Brain microvascular endothelial cell (primary cell): Measurements from ENCODE around the gene TPSAB1.
"Not testable (repeated sequence)": the region's sequence is repeated elsewhere in the genome, so short reads cannot be mapped to it uniquely, and the experiment has no call there.

Experiments
- DNase-seq: peaks from one replicate; pipeline ENCODE4 v3.0.0-alpha.2; 2020
- H3K27ac ChIP-seq: fragments of 250-450 bp; sonication (Bioruptor Pico); 2 replicates; pipeline ENCODE4 v1.5.1; 2020; ENCODE audit warnings: mild to moderate bottlenecking, moderate library complexity
- H3K27me3 ChIP-seq: fragments of 250-450 bp; sonication (Bioruptor Pico); replicated peaks from 2 replicates; pipeline ENCODE4 v1.5.1; 2020; ENCODE audit warnings: mild to moderate bottlenecking
- H3K36me3 ChIP-seq: fragments of 250-450 bp; sonication (Bioruptor Pico); replicated peaks from 2 replicates; pipeline ENCODE4 v1.5.1; 2020; ENCODE audit warnings: mild to moderate bottlenecking
- H3K4me3 ChIP-seq: 2 replicates; pipeline ENCODE4 v1.5.1; 2011; ENCODE audit warnings: low read depth, mild to moderate bottlenecking, control low read depth, low read length, moderate library complexity
- CTCF ChIP-seq: IDR thresholded peaks from 2 replicates; pipeline ENCODE4 v1.5.1; 2011; ENCODE audit warnings: low read depth, mild to moderate bottlenecking, moderate library complexity, low read length, control low read depth, inconsistent platforms; ENCODE audit errors: missing control alignments
- in situ Hi-C: cut with HindIII; loops from 2 replicates; pipeline ENCODE4 v1.10.0; 2017; ENCODE audit warnings: low sequenced_read_pairs, low pct_ligation_motif_present

TPSAB1 gene

GRCh38 chr16:1237990-1238389 lies 2.5 kb upstream of the TPSAB1 start:
- DNase-seq, result no peak
- no peak overlapping the region for H3K4me3 ChIP-seq
- H3K27me3 ChIP-seq, result no peaks in the 10 kb centered on the region
- TF ChIP-seq CTCF, result no peak
- H3K27ac ChIP-seq, result no peak overlapping the region
- H3K36me3 ChIP-seq, result no peaks in the 10 kb centered on the region
- in situ Hi-C loops, result no loop called here

GRCh38 chr16:1238909-1239308 lies 1.6 kb upstream of the TPSAB1 start:
- DNase-seq, H3K27me3 ChIP-seq, in situ Hi-C loops, H3K4me3 ChIP-seq, H3K36me3 ChIP-seq, H3K27ac ChIP-seq: not testable (repeated sequence)

- H3K36me3 ChIP-seq, H3K4me3 ChIP-seq, H3K27ac ChIP-seq, in situ Hi-C loops, H3K27me3 ChIP-seq, DNase-seq: not testable (repeated sequence)
Observed at GRCh38 chr16:1239575-1239974, 930 bp upstream of the TPSAB1 start.

GRCh38 chr16:1241081-1241480 lies 576 bp downstream of the TPSAB1 start:
- H3K27me3 ChIP-seq, H3K4me3 ChIP-seq, H3K27ac ChIP-seq, H3K36me3 ChIP-seq, in situ Hi-C loops, DNase-seq: not testable (repeated sequence)

GRCh38 chr16:1243363-1243762 lies 2.9 kb downstream of the TPSAB1 start:
- H3K27ac ChIP-seq, H3K27me3 ChIP-seq, H3K36me3 ChIP-seq, DNase-seq, in situ Hi-C loops, H3K4me3 ChIP-seq: not testable (repeated sequence)

- H3K4me3 ChIP-seq, H3K27ac ChIP-seq, in situ Hi-C loops, H3K27me3 ChIP-seq, H3K36me3 ChIP-seq, DNase-seq: not testable (repeated sequence)
Observed at GRCh38 chr16:1243907-1244850, 3.7 kb downstream of the TPSAB1 start.

- H3K27ac ChIP-seq, result no peak overlapping the region
- in situ Hi-C loops, result no loop called here
Observed at GRCh38 chr16:1244881-1245280, 4.4 kb downstream of the TPSAB1 start.

GRCh38 chr16:1245452-1246020 lies 5.0 kb downstream of the TPSAB1 start:
- no peak for DNase-seq
- in situ Hi-C loops, result no loop called here
- TF ChIP-seq CTCF, result no peak
- Histone ChIP-seq H3K36me3 (no peaks in the 10 kb centered on the region), H3K27ac (no peak overlapping the region), H3K4me3 (no peak overlapping the region), H3K27me3 (peaks cover 3% of the 10 kb centered on the region)

More at GRCh38 chr16:1244881-1245280, 4.4 kb downstream of the TPSAB1 start:
- no peak for TF ChIP-seq CTCF
- no peak for DNase-seq
- H3K36me3 ChIP-seq, result no peaks in the 10 kb centered on the region
- H3K27me3 ChIP-seq, result peaks cover 3% of the 10 kb centered on the region
- H3K4me3 ChIP-seq, result no peak overlapping the region

GRCh38 chr16:1247903-1248537 lies 7.5 kb downstream of the TPSAB1 start:
- DNase-seq, H3K27ac ChIP-seq, H3K4me3 ChIP-seq, H3K36me3 ChIP-seq, H3K27me3 ChIP-seq, in situ Hi-C loops: not testable (repeated sequence)

- H3K36me3 ChIP-seq, H3K4me3 ChIP-seq, H3K27me3 ChIP-seq, in situ Hi-C loops, DNase-seq, H3K27ac ChIP-seq: not testable (repeated sequence)
Observed at GRCh38 chr16:1249031-1249755, 8.7 kb downstream of the TPSAB1 start.
